Superior temporal gyrus (tissue), 1 donor: ENCODE results near the gene TAS2R8.
A peak's percentile ranks its signal among the peaks of the same experiment; 100 is the strongest.
"Not testable (repeated sequence)": the region's sequence is repeated elsewhere in the genome, so short reads cannot be mapped to it uniquely, and the experiment has no call there.

Experiments used
- DNase-seq: peaks from one replicate; pipeline ENCODE4 v3.0.0-alpha.2; 2016; ENCODE audit errors: extremely low spot score

Gene TAS2R8, protein sequence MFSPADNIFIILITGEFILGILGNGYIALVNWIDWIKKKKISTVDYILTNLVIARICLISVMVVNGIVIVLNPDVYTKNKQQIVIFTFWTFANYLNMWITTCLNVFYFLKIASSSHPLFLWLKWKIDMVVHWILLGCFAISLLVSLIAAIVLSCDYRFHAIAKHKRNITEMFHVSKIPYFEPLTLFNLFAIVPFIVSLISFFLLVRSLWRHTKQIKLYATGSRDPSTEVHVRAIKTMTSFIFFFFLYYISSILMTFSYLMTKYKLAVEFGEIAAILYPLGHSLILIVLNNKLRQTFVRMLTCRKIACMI

DNA sequence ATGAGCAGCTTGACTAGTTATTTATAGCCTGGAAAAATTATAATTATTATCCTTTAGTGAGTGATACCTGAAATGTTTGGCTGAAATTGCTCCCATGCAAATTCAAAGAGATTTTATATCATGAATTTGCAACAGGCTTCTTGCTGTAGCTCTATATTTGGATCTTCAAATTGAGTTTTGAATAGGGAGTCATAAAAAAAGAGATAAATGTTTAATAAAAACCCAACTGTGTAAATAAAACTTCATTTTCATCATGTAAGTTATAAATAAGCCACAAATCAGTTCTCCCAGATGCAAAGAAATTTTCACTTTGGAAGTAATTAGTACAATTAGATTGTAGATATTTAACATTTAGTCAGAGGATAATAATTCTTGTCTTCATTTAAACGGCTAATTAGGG, at the start of gene TAS2R8:
Gene TAS2R8, minus strand, starts transcription at position 101 of the 400 bp plus-strand sequence. CDS start 306 bp downstream, outside the sequence.
- no peak for DNase-seq

- DNase-seq, result no peak
These were observed 48.7 kb upstream of the TAS2R8 start for GRCh38 chr12:10855807-10856206.

DNA sequence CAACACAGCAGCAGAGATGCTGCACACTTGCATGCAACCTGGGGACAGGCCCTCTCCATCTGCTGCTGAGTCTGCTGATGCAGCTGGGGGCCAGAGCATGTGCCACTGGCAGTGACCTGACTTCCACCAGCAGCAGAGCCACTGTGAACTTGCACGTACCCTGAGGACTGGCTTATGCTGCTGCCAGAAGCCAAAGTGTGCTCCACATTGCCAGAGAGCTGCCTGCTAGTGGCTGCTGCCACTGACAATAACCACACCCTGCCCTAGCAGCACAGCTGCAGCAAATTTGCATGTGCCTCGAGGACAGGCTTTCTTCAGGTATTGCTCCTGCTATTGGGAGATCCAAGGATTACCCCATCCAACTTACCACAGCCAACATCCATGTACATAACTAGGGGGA, 46.7 kb upstream of the TAS2R8 start:
- DNase-seq, result no peak

DNA sequence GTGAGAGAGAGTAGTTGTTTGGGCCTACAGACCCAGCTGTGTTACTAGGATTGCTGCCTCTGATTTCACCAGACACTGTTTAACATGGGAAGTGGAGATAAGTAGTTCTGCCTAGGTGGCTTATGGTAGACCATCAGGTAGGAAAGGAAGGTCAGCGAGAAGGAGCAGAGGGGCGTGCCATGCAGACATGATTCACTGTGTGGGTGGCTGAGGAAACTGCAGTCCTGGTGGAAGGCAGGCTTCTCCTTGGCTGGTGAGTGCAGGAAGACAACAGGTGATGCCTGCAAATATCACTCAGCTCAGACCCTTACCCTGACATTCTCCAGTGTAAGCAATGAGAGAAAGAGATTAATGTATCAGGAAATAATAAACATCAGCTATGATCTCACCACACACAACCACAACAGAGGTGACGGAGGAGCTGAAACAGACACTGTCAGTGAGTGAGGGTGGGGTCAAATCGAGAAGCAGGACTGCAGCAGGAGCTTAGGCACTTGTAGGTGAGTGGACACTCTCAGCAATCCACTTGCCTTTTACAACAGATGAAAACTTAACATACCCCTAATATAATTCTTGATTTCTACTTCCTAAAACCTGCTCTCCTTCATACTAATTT, 44.3 kb upstream of the TAS2R8 start:
- DNase-seq, result no peak

- DNase-seq, result no peak
These were observed 42.4 kb upstream of the TAS2R8 start, which contains the start of gene PRR4 for GRCh38 chr12:10849425-10849878. PRR4 (minus strand) TSS chr12:10849475; CDS start chr12:10849437, 38 bp downstream.

GRCh38 chr12:10847744-10848143, 40.7 kb upstream of the TAS2R8 start:
- no peak for DNase-seq

DNA sequence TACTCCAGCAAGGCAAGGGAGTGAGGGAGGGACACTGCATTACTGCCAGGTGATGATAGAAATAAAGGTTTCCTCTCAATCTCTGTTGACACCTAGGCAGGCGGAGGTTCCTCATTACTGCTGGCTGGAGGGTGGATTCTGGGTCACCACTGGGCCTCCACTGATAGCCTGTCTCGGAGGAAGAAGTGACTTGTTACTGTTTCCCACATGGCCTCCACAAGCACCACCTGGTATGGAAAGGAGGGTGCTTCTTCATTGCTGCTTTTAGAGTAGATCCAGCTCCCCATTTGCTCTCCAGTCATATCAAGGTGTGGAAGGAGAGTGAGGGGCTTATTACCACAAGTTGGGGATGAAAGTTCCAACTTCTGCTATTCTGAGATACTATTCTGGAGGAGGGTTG, 35.8 kb upstream of the TAS2R8 start:
- no peak for DNase-seq

- DNase-seq, result no peak
These were observed 31.4 kb upstream of the TAS2R8 start for GRCh38 chr12:10838461-10838860.

GRCh38 chr12:10829994-10830393, 22.9 kb upstream of the TAS2R8 start:
- no peak for DNase-seq

GRCh38 chr12:10826258-10826657, 19.2 kb upstream of the TAS2R8 start, which contains the start of gene TAS2R10:
TAS2R10 (minus strand) TSS chr12:10826358; CDS start chr12:10826269, 89 bp downstream.
- no peak for DNase-seq

- no peak for DNase-seq
These were observed 17.9 kb upstream of the TAS2R8 start for GRCh38 chr12:10824957-10825356.

DNA sequence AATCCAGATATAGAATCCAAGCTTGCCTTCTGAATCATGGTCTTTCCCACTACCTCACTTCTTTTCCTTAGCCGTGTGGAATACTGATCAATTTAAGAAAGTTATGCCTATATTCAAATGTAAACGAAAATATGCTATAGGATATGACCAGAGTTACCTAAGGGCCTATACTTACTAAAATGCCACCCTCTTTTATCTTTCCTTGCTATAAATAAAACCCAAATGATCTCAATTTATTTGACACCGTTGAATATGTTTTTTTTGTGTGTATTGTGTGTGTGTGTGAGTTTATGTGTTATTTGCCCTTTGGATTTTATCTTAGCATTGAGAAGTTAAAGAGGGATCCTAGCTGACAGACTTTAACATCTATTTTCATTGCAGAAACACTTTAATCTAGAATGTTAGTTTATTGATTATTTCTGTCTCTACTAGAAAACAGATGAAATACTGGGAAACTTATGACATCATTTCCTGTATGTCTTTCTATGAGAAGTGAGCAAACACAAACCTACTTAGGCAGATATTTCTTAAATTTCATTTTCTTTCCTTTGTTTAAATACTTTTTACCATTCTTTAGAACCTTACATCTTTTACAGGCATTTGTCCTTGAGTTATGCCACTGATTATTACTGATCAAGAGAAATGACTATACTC, 4.9 kb upstream of the TAS2R8 start:
- DNase-seq, result no peak

DNA sequence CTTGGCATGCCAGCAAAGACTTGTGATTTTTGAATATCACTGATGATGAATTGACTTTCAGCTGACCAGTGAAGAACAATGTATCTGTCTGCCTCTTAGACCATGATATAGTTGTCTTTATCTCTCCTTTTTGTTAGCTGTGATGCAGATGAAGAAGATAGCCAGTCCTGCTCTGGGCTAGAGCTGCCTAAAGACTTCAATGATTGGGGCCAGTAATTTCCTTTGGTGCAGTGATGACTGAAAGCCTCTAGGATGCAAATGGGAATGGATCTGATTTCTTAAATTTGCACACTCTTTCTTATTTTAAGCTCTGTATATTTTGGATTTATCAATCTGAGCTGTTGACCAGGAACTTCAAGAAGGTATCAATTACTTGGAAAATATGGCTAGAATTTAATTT, 3.0 kb upstream of the TAS2R8 start, which contains the start of gene TAS2R9:
Gene TAS2R9, minus strand, starts transcription at position 101 of the 400 bp plus-strand sequence. Its CDS starts 93 bp downstream, at position 8.
- DNase-seq, result no peak

- DNase-seq, result no peak
These were observed 4.5 kb downstream of the TAS2R8 start, which contains the start of gene TAS2R7 for GRCh38 chr12:10802587-10802986. TAS2R7 (minus strand) TSS chr12:10802627; CDS start chr12:10802570, 57 bp downstream.

GRCh38 chr12:10801741-10802140, 5.3 kb downstream of the TAS2R8 start:
- no peak for DNase-seq

GRCh38 chr12:10794222-10794621, 12.9 kb downstream of the TAS2R8 start:
- DNase-seq, result no peak

DNA sequence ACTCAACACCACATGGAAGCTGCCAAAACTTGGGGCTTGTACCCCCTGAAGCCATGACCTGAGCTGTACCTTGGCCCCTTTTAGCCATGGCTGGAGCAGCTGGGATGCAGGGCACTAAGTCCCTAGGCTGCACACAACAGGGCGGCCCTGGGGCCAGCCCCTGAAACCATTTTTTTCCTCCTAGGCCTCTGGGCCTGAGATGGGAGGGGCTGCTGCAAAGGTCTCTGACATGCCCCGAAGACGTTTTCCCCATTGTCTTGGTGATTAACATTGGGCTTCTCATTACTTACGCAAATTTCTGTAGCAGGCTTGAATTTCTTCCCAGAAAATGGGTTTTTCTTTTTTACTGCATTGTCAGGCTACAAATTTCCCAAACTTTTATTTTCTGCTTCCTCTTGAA, 15.3 kb downstream of the TAS2R8 start:
- DNase-seq, result not testable (repeated sequence)

- no peak for DNase-seq
These were observed 23.8 kb downstream of the TAS2R8 start for GRCh38 chr12:10783252-10783651.

DNA sequence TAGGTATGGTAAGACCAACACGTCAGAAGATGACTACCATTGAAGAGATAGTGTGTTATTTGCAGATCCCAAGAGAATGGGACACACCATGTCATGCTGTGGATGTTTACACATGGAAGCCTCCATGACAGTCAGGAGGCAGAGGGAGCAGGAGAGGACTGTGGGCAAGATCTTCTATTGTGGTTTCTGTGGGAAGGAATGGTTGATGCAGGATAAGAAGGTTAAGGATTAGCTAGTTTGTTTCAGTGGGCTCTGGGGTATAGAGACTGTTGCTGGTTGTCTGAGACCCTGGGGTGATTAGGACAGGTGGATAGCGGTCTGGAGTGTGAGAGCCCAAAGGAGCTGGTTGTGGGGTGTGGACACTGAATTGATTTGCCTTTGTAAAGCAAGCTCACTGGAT, 28.0 kb downstream of the TAS2R8 start:
- no peak for DNase-seq

- peak; percentile 77 for DNase-seq
These were observed 35.9 kb downstream of the TAS2R8 start for GRCh38 chr12:10771132-10771733.

- no peak for DNase-seq
These were observed 47.4 kb downstream of the TAS2R8 start for GRCh38 chr12:10759657-10760056.

- no peak for DNase-seq
These were observed 50.9 kb downstream of the TAS2R8 start for GRCh38 chr12:10756194-10756593.
